Vagina (tissue), 2 donors: ENCODE measurements around the gene PABPN1.

Experiments
- CTCF ChIP-seq, 3 experiments: fragments of 450-650 bp in 2 of 3; fragments of 200-600 bp in 1 of 3; sonication (generic) in 1 of 3; IDR thresholded peaks; one replicate each; pipeline ENCODE4 v1.5.1; 2017 to 2019; ENCODE audit warnings: antibody characterized with exemption in 3 of 3, mild to moderate bottlenecking in 2 of 3, moderate library complexity in 2 of 3
- POLR2A ChIP-seq, 2 donors: fragments of 450-650 bp; IDR thresholded peaks; one replicate each; pipeline ENCODE4 v1.6.1; 2017; ENCODE audit warnings: antibody characterized with exemption in 2 of 2, mild to moderate bottlenecking in 2 of 2, moderate library complexity in 2 of 2

- TF ChIP-seq POLR2A (IDR thresholded peaks at IDR 0.05) (peak; percentile 33 to 90), CTCF (IDR thresholded peaks at IDR 0.05) (peak in 1 of 3 experiments; percentile 6)
Observed at GRCh38 chr14:23352506-23353432, 31.5 kb downstream of the PABPN1 start, which contains the start of gene SLC22A17.
